ENCODE results near the gene RPL9. TPM values are rescaled to one million over a fixed set of nuclear protein-coding genes. Genes with fewer than 3 reads are reported as not detected.
"Not testable (repeated sequence)": the region's sequence is repeated elsewhere in the genome, so short reads cannot be mapped to it uniquely, and the experiment has no call there.

The RPL9 gene
- total RNA-seq, 4 donors from 2014 or later: 2,923 to 4,543 (median 3,766) TPM

DNA sequence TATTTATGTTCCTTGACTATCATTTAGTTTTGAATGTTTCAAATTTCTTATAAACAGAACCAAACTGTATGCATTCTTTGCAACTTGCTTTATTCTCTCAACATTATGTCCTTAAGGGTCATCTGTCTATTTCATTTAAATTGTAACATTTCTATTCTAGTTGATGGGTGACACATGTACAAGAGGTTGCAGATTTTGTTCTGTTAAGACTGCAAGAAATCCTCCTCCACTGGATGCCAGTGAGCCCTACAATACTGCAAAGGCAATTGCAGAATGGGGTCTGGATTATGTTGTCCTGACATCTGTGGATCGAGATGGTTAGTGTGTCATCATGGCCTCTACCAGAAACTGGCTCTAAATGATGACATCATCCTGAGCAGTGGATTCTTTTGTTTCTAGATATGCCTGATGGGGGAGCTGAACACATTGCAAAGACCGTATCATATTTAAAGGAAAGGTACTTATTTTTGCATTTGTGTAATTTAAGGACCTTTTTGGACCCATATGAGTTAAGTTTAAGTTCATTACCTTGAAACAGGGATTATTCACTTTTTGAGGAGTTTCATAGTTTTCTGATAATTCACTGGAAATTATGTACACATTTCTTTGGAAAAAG, 6.3 kb upstream of the RPL9 start:
- no peak for ATAC-seq (ENCODE audit: low FRiP score)
- TF ChIP-seq, protein P1, sequence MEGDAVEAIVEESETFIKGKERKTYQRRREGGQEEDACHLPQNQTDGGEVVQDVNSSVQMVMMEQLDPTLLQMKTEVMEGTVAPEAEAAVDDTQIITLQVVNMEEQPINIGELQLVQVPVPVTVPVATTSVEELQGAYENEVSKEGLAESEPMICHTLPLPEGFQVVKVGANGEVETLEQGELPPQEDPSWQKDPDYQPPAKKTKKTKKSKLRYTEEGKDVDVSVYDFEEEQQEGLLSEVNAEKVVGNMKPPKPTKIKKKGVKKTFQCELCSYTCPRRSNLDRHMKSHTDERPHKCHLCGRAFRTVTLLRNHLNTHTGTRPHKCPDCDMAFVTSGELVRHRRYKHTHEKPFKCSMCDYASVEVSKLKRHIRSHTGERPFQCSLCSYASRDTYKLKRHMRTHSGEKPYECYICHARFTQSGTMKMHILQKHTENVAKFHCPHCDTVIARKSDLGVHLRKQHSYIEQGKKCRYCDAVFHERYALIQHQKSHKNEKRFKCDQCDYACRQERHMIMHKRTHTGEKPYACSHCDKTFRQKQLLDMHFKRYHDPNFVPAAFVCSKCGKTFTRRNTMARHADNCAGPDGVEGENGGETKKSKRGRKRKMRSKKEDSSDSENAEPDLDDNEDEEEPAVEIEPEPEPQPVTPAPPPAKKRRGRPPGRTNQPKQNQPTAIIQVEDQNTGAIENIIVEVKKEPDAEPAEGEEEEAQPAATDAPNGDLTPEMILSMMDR (IDR thresholded peaks at IDR 0.05): no peak
- DNase-seq (ENCODE audit: low spot score): no peak

DNA sequence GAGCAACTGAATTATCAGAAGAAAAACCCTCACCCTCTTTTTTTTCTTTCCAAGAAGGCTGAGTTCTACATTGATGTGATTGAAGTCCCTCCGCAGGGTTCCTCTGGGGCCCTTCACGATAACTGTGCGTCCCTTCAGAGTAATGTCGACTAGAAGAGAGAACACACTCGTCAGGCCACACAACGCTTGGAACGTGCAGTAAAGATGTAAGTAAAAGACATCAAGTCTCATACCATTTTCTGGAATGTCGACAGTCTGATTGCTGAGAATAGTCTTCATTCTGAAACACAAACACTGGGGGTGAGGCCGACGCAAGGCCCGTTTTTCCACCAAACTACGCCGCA, 589 bp downstream of the RPL9 start:
- DNase-seq (ENCODE audit: low spot score): not testable (repeated sequence)

DNA sequence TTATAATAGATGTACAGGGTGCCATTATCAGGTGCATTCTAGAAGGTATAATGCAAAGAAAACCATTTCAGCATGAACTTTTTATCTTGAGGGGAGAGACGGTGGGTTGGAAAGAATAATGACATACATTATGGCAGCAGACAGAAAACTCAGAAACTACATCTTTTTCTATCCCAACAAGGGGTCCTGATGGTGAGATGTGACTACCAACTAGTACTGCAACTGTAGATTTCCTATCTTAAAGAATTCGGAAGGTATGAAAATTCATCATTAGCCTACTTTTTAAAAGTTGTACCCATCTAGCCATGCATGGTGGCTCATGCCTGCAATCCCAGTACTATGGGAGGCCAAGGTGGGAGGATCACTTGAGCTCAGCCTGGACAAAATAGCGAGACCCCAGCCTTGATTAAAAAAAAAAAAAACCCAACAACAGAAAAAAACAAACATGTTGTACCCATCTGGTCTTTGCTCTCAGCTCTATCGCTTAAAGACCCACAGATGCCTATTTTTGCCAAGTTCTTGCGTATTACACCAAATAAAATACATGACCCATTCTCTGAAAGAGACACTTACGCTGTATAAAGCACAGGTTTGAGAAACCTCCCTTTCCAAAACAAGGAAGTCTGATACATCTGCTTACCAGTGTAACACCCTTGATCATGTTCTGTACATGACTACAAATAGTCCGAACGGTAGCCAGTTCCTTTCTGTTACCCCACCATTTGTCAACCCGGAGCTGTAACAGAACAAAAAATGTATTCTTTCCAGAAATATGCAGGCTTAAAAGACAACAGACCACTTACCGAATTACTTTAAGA, 1.6 kb downstream of the RPL9 start:
- TF ChIP-seq, protein P1 (IDR thresholded peaks at IDR 0.05): no peak
- DNase-seq (ENCODE audit: low spot score): no peak
- no peak for ATAC-seq (ENCODE audit: low FRiP score)

More for the DNA sequence above, 589 bp downstream of the RPL9 start:
- not testable (repeated sequence) for ATAC-seq (ENCODE audit: low FRiP score)

DNA sequence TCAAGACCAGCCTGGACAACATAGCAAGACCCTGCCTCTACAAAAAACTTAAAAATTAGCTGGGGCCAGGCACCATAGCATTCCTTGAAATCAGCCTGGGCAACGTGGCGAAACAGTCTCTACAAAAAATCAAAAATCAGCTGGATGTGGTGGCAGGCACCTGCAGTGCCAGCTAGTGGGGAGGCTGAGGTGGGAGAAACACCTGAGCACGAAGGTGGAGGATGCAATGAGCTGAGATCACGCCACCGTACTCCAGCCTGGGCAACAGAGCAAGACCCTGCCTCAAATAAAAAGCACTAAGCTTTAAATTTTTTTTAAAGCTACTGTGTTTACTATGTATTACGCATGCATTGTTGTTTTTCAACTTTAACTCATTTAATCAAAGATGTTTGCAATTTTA, 3.2 kb downstream of the RPL9 start:
- TF ChIP-seq, protein P1 (IDR thresholded peaks at IDR 0.05): no peak
- ATAC-seq (ENCODE audit: low FRiP score): no peak
- DNase-seq (ENCODE audit: low spot score): no peak

DNA sequence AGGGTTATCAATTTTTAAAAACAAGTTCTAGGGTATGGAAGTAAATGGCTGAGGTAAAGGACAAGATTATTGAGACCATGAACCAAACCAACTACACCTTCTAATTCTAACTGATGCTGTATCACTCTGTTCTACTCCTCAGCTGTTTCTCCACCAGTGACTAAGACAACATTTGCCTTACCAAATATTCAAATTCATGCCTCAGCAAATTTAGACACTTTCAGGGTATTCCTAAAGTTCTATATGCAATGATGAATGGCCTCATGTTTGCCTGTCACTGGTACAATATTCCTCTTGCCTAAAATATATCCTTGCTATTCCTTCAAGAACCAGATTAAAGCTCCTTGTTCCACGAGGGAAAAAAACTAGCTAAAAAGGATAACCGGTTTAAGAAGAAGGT, 5.0 kb downstream of the RPL9 start:
- TF ChIP-seq, protein P1 (IDR thresholded peaks at IDR 0.05): no peak
- no peak for ATAC-seq (ENCODE audit: low FRiP score)
- no peak for DNase-seq (ENCODE audit: low spot score)

DNA sequence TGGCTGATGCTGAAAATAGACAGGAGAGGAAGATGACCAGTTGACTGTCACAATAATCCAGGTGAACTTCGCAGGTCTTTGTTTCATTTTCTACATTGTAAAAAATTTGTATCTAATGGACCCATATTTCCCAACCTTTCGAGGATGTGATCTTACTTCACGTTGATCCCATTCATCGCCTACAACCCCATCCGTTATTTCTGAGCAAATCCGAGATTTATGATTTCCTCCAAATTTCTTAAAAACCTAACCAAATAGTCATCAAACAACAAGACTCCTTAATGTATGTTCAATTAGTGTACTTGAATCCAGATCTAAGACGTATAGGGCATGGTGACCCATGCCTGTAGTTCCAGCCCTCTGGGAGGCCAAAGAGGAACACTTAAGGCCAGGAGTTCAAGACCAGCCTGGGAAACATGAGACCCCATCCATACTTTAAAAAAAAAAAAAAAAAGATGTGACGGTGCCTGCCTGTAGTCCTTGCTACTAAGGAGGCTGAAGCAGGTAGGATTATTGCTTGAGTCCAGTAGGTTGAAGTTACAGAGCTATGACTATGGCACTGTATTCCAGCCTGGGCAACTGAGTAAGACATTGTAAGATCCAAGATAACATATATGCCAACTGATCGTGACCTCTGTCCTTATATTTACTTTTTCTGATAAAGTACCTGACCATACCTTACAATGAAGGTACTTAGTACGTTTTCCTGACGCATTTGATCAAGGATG, 5.7 kb downstream of the RPL9 start:
- no peak for ATAC-seq (ENCODE audit: low FRiP score)

More for the DNA sequence above, 5.7 kb downstream of the RPL9 start:
- DNase-seq (ENCODE audit: low spot score): no peak
- TF ChIP-seq, protein P1 (IDR thresholded peaks at IDR 0.05): no peak

All from omental fat pad (tissue), 4 donors.